Heart left ventricle (tissue), 16 donors: Measurements from ENCODE around the gene BCAM. TPM values are rescaled to one million over a fixed set of nuclear protein-coding genes. Genes with fewer than 3 reads are reported as not detected.

Experiments used
- ATAC-seq, 4 donors: fragments of 200-7000 bp; cut with Tn5 transposase; one replicate each; pipeline ENCODE4 v1.9.1; 2020 to 2022; ENCODE audit warnings: moderate library complexity in 4 of 4, mild to moderate bottlenecking in 3 of 4, moderate number of reproducible peaks in 1 of 4
- DNase-seq, 5 donors: peaks; one replicate each; pipeline ENCODE4 v3.0.0-alpha.2; 2020
- H3K27ac ChIP-seq, 12 donors: fragments of 200-600 bp; sonication (generic) in 4 of 12; one replicate each; pipeline versions ENCODE4 v1.5.0 to v1.8.0; 2016 to 2022; ENCODE audit warnings: mild to moderate bottlenecking in 2 of 12
- H3K27me3 ChIP-seq, 9 donors: fragments of 200-600 bp; sonication (generic) in 2 of 9; one replicate each; pipeline versions ENCODE4 v1.5.1 to v1.8.0; 2016 to 2022; ENCODE audit warnings: mild to moderate bottlenecking in 3 of 9
- H3K36me3 ChIP-seq, 9 donors: fragments of 200-600 bp; sonication (generic) in 2 of 9; one replicate each; pipeline versions ENCODE4 v1.5.0 to v1.8.0; 2018 to 2022; ENCODE audit warnings: mild to moderate bottlenecking in 2 of 9
- H3K4me1 ChIP-seq, 12 donors: fragments of 200-600 bp; sonication (generic) in 4 of 12; one replicate each; pipeline versions ENCODE4 v1.5.0 to v1.8.0; 2016 to 2022; ENCODE audit warnings: mild to moderate bottlenecking in 3 of 12
- H3K4me3 ChIP-seq, 12 donors: fragments of 200-600 bp; sonication (generic) in 4 of 12; one replicate each; pipeline versions ENCODE4 v1.5.0 to v1.8.0; 2017 to 2022; ENCODE audit warnings: mild to moderate bottlenecking in 9 of 12, moderate library complexity in 4 of 12
- H3K9me3 ChIP-seq, 12 donors: fragments of 200-600 bp; sonication (generic) in 4 of 12; one replicate each; pipeline versions ENCODE4 v1.5.0 to v1.8.0; 2016 to 2022; ENCODE audit warnings: mild to moderate bottlenecking in 1 of 12
- POLR2A ChIP-seq, 2 donors: fragments of 450-650 bp; IDR thresholded peaks; one replicate each; pipeline ENCODE4 v1.6.1; 2017; ENCODE audit warnings: antibody characterized with exemption in 2 of 2, mild to moderate bottlenecking in 2 of 2, moderate library complexity in 2 of 2
- WGBS, 4 donors: extraction: QIAGEN DNeasy Blood & Tissue Kit in 2 of 4; methylation state at CpG; one replicate each; pipeline versions ENCODE4 v1.1.5 to v1.1.7; 2013 to 2018; 5-methylcytosine and 5-hydroxymethylcytosine counted together
- intact Hi-C, 10 donors: fragments of 100-400 bp; cut with DNase I; formaldehyde crosslinking; loops; one replicate each; pipeline versions ENCODE4 v1.11.1 to v1.14.2; 2022
- polyA plus RNA-seq, 2 donors: library from polyadenylated mRNA; stranded (reverse); fragments of 200-250 nt; gene quantifications; one replicate each; pipeline ENCODE4 v1.2.3, GENCODE V29; 2013
- total RNA-seq, 9 donors: library from RNA; depleted of rRNA in 2 of 9; stranded (reverse); fragments of >200 nt in 2 of 9; fragmentation: NEBNext Ultra II Directional in 3 of 9; extraction: Animal tissue kit (Norgen Biotek cat#: 25700) in 3 of 9; gene quantifications; one replicate each; pipeline versions ENCODE4 v1.1.0 to v1.2.4, GENCODE V29; 2016 to 2023
- TF ChIP-seq, protein P1 (sequence below), 12 donors: fragments of 200-600 bp; sonication (generic) in 4 of 12; IDR thresholded peaks; one replicate each; pipeline versions ENCODE4 v1.5.0 to v1.8.0; 2018 to 2022; ENCODE audit warnings: antibody characterized with exemption in 12 of 12, mild to moderate bottlenecking in 5 of 12
- donor health status: ischemic (EF 13 %, LVEDD 7.1; RV severe dilation, severe dysfunction).
- donor health status: healthy with polysubstance abuse.
- donor health status: DM: no; HTN: yes; CAD: no.
- donor health status: DM: no; HTN: no; CAD: no.
- donor health status: ischemic (EF 25% LVEDD 6.9; RV normal size, moderate dysfunction).
- donor health status: ischemic (EF 25% LVEDD 5.7; RV mildly dilated, moderate dysfunction).
- donor health status: healthy.
- donor health status: DM: yes; HTN: yes; CAD: no.
- donor health status: ischemic (EF 35%, LVEDD 5.7; RV mildly dilated, moderate dysfunction).
- donor health status: nonischemic (EF 11% LVEDD 7.7; RV severe dilation, severe dysfunction).
- donor health status: DM: yes; HTN: yes; CAD: no.
- donor health status: PGD.
- donor health status: ischemic (EF 29% LVEDD 5.4; RV normal size, mild dysfunction).
- donor health status: nonischemic (EF 23%, LVEDD 6.1; RV moderate dilation, normal function).

BCAM gene
- total and polyA plus RNA-seq, 11 donors, result 50.9 to 160 (median 94.3) TPM

DNA sequence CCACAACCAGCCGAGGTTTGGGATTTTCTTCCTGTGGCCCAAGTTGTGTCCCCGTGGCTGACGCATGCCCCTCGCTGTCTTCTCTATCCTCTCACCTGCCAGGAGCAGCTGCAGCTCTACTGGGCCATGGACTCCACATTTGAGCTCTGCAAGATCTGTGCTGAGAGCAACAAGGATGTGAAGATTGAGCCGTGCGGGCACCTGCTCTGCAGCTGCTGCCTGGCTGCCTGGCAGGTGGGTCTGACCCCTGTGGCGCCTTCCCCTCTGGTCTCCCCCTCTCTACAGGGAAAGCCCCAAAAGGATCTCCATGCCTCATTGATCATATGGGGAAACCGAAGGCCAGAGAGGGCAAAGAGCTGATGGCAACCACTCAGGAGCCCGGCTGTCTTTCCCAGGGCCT lies 16.6 kb upstream of the BCAM start:
- no peaks in the 10 kb centered on the region for H3K27me3 ChIP-seq

DNA sequence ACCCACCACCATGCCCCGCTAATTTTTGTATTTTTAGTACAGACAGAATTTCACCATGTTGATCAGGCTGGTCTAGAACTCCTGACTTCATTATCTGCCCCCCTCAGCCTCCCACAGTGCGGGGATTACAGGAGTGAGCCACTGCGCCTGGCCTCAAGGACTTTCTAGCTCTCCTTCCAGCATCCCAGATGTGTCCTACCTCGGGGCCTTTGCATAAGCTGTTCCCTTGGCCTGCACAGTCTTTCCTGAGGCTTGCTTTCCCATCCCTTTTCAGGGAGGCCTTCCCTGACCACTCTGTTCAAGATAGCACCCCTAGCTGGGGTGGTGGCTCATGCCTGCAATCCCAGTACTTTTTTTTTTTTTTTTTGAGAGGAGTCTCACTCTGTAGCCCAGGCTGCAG lies 14.3 kb upstream of the BCAM start:
- no peaks in the 10 kb centered on the region for H3K9me3 ChIP-seq
- WGBS, 4 donors, result 95 to 99% (median 97%) methylated on average over 4 of the region's 4 CpGs
- no peak for ATAC-seq
- peaks cover 0 to 17% (median 13%) of the 10 kb centered on the region in 12 donors for H3K4me1 ChIP-seq
- no peaks in the 10 kb centered on the region for H3K27me3 ChIP-seq
- TF ChIP-seq, protein P1, sequence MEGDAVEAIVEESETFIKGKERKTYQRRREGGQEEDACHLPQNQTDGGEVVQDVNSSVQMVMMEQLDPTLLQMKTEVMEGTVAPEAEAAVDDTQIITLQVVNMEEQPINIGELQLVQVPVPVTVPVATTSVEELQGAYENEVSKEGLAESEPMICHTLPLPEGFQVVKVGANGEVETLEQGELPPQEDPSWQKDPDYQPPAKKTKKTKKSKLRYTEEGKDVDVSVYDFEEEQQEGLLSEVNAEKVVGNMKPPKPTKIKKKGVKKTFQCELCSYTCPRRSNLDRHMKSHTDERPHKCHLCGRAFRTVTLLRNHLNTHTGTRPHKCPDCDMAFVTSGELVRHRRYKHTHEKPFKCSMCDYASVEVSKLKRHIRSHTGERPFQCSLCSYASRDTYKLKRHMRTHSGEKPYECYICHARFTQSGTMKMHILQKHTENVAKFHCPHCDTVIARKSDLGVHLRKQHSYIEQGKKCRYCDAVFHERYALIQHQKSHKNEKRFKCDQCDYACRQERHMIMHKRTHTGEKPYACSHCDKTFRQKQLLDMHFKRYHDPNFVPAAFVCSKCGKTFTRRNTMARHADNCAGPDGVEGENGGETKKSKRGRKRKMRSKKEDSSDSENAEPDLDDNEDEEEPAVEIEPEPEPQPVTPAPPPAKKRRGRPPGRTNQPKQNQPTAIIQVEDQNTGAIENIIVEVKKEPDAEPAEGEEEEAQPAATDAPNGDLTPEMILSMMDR (IDR thresholded peaks at IDR 0.05), result no peak
- no peak for TF ChIP-seq POLR2A (IDR thresholded peaks at IDR 0.05)
- no peak overlapping the region for H3K4me3 ChIP-seq
- H3K27ac ChIP-seq, result no peak overlapping the region
- no peaks in the 10 kb centered on the region for H3K36me3 ChIP-seq
- no peak for DNase-seq
- intact Hi-C loops, result no loop called here

More for the DNA sequence above, 16.6 kb upstream of the BCAM start:
- H3K4me3 ChIP-seq, result no peak overlapping the region
- TF ChIP-seq POLR2A (IDR thresholded peaks at IDR 0.05), result no peak
- TF ChIP-seq, protein P1 (IDR thresholded peaks at IDR 0.05), result no peak
- H3K27ac ChIP-seq, result no peak overlapping the region
- H3K9me3 ChIP-seq, result no peaks in the 10 kb centered on the region
- intact Hi-C loops, result no loop called here
- no peak for ATAC-seq
- no peak for DNase-seq
- WGBS, 4 donors, result 92 to 93% (median 93%) methylated on average over 9 of the region's 9 CpGs
- H3K4me1 ChIP-seq, result peaks cover 0 to 15% (median 13%) of the 10 kb centered on the region in 12 donors
- no peaks in the 10 kb centered on the region for H3K36me3 ChIP-seq

DNA sequence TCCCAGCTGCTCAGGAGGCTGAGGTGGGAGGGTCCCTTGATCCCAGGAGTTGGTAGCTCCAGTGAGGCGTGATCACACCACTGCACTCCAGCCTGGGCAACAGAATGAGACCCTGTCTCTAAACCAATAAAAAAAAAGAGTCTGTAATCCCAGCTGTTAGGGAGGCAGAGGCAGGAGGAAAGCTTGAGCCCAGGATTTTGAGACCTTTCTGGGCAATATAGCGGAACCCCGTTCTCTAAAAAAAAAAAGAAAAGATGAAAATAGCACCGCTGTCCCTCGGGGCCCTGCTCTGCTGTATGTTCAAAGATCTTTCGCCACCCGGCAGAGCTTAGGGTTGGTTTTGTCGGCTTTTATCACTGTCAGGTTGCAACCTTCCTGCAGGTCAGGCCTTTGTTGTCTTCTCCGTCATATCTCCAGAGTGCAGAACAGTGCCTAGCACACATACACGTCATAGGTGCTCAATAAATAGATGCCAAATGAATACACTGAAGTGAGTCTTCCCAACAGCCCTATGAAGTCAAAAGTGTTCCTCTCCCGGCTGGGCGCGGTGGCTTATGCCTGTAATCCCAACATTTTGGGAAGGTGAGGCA lies 13.4 kb upstream of the BCAM start:
- DNase-seq (no peak), ATAC-seq (no peak)
- WGBS, 4 donors, result 83 to 89% (median 86%) methylated on average over 13 of the region's 13 CpGs
- intact Hi-C loops, result no loop called here
- Histone ChIP-seq H3K27me3 (no peaks in the 10 kb centered on the region), H3K27ac (peak overlapping the region in 1 of 12 donors; percentile 79), H3K36me3 (no peaks in the 10 kb centered on the region), H3K4me3 (no peak overlapping the region), H3K9me3 (no peaks in the 10 kb centered on the region), H3K4me1 (peaks cover 0 to 22% (median 14%) of the 10 kb centered on the region in 12 donors)
- TF ChIP-seq POLR2A (IDR thresholded peaks at IDR 0.05), result no peak
- TF ChIP-seq, protein P1 (IDR thresholded peaks at IDR 0.05), result no peak

DNA sequence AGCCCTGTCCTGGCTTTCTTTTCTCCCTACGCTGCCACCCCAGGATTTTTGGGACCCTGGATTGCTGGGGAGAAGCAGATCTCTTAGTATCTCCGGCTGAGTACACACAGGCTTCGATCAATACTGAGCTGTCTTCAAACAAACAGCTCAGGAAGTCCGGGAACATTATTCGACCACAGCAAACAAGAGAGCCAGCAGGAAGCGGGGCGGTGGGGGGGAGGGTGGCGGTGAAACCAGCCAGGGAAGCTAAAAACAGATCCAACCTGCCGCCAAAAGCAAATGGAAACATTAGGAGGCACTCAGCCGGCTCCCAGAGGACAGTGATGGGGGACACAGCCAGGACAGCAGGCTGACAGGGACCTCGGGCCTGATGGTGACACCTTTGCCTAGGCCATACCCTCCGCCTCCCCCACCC lies 12.2 kb upstream of the BCAM start:
- H3K4me1 ChIP-seq, result peaks cover 0 to 23% (median 14%) of the 10 kb centered on the region in 12 donors
- intact Hi-C loops, result loop anchor here in 1 of 10 donors (2.0 kb wide), 1 partner anchor 48 kb away; no protein-coding TSS in a partner anchor
- no peaks in the 10 kb centered on the region for H3K9me3 ChIP-seq
- peak overlapping the region; percentile 73 to 91 (median 81) for H3K27ac ChIP-seq
- DNase-seq, result peak in 4 of 5 donors; percentile 70 to 79 (median 74)
- no peaks in the 10 kb centered on the region for H3K36me3 ChIP-seq
- no peak overlapping the region for H3K4me3 ChIP-seq
- 10 to 16% (median 14%) methylated on average over 12 of the region's 12 CpGs for WGBS, 4 donors
- peak; percentile 76 to 86 (median 82) for ATAC-seq
- no peak for TF ChIP-seq POLR2A (IDR thresholded peaks at IDR 0.05)
- no peaks in the 10 kb centered on the region for H3K27me3 ChIP-seq
